Fibroblast of pulmonary artery (primary cell): ENCODE results near the gene CLASP1.

Experiments used
- DNase-seq: peaks from one replicate; pipeline ENCODE4 v3.0.0-alpha.2; 2010; ENCODE audit warnings: low read depth
- H3K4me3 ChIP-seq: replicated peaks from 2 replicates; pipeline ENCODE4 v1.5.1; 2011; ENCODE audit warnings: low read depth, mild to moderate bottlenecking, control low read depth, low read length, moderate library complexity
- CTCF ChIP-seq: IDR thresholded peaks from 2 replicates; pipeline ENCODE4 v1.5.1; 2011; ENCODE audit warnings: mild to moderate bottlenecking, control low read depth, low read length, inconsistent platforms; ENCODE audit errors: missing control alignments

Gene CLASP1

GRCh38 chr2:121550669-121551068, 98.6 kb downstream of the CLASP1 start:
- no peak for DNase-seq
- no peak for TF ChIP-seq CTCF
- no peak overlapping the region for H3K4me3 ChIP-seq

- TF ChIP-seq CTCF = no peak
- DNase-seq = no peak
- H3K4me3 ChIP-seq = no peak overlapping the region
Measured at GRCh38 chr2:121547646-121548045, 101.6 kb downstream of the CLASP1 start.

GRCh38 chr2:121545913-121546312, 103.3 kb downstream of the CLASP1 start:
- no peak for DNase-seq
- H3K4me3 ChIP-seq = no peak overlapping the region
- TF ChIP-seq CTCF = no peak

GRCh38 chr2:121545257-121545656, 104.0 kb downstream of the CLASP1 start:
- H3K4me3 ChIP-seq = no peak overlapping the region
- DNase-seq = no peak
- no peak for TF ChIP-seq CTCF

GRCh38 chr2:121541495-121541894, 107.8 kb downstream of the CLASP1 start:
- no peak for DNase-seq
- no peak for TF ChIP-seq CTCF
- no peak overlapping the region for H3K4me3 ChIP-seq

GRCh38 chr2:121539750-121540469, 109.4 kb downstream of the CLASP1 start:
- H3K4me3 ChIP-seq = no peak overlapping the region
- TF ChIP-seq CTCF = no peak
- no peak for DNase-seq
